Thyroid gland (tissue), 4 donors: ENCODE measurements around the gene CLEC11A. TPM values are rescaled to one million over a fixed set of nuclear protein-coding genes. Genes with fewer than 3 reads are reported as not detected.
"Not testable (repeated sequence)": the region's sequence is repeated elsewhere in the genome, so short reads cannot be mapped to it uniquely, and the experiment has no call there.

Experiments
- DNase-seq, 2 donors: peaks; one replicate each; pipeline ENCODE4 v3.0.0-alpha.2; 2019
- H3K27ac ChIP-seq, 3 donors: fragments of 200-600 bp; sonication (generic); 1 replicate in 2 of 3; 2 replicates in 1 of 3; pipeline ENCODE4 v1.5.1; 2016 to 2019; ENCODE audit warnings: mild to moderate bottlenecking in 1 of 3, moderate library complexity in 1 of 3
- H3K27me3 ChIP-seq: fragments of 200-600 bp; sonication (generic); one replicate; pipeline ENCODE4 v1.5.1; 2019
- H3K36me3 ChIP-seq, 2 donors: fragments of 200-600 bp; sonication (generic); one replicate each; pipeline ENCODE4 v1.5.1; 2016 to 2019
- H3K4me1 ChIP-seq, 2 donors: fragments of 200-600 bp; sonication (generic); one replicate each; pipeline ENCODE4 v1.5.1; 2017 to 2019
- H3K4me3 ChIP-seq, 3 donors: fragments of 200-600 bp; sonication (generic); replicated peaks in 1 of 3; 1 replicate in 2 of 3; 2 replicates in 1 of 3; pipeline ENCODE4 v1.5.1; 2016; ENCODE audit warnings: mild to moderate bottlenecking in 1 of 3
- H3K9me3 ChIP-seq: fragments of 200-600 bp; sonication (generic); one replicate; pipeline ENCODE4 v1.5.1; 2017
- POLR2A ChIP-seq, 2 donors: fragments of 450-650 bp; IDR thresholded peaks; one replicate each; pipeline ENCODE4 v1.6.1; 2017; ENCODE audit warnings: antibody characterized with exemption in 2 of 2, mild to moderate bottlenecking in 2 of 2, moderate library complexity in 1 of 2
- WGBS, 2 donors: methylation state at CpG; one replicate each; pipeline ENCODE4 v1.1.5; 2017; 5-methylcytosine and 5-hydroxymethylcytosine counted together
- intact Hi-C: fragments of 100-400 bp; cut with DNase I; formaldehyde crosslinking; loops from one replicate; pipeline ENCODE4 v1.15.1; 2023
- total RNA-seq, 4 donors: library from RNA; depleted of rRNA; stranded (reverse); fragments of >200 nt; gene quantifications; one replicate each; pipeline ENCODE4 v1.2.3, GENCODE V29; 2016
- TF ChIP-seq, protein P1 (sequence below), 6 experiments: fragments of 200-600 bp in 3 of 6; fragments of 450-650 bp in 3 of 6; sonication (generic) in 3 of 6; IDR thresholded peaks; one replicate each; pipeline ENCODE4 v1.5.1; 2016 to 2019; ENCODE audit warnings: antibody characterized with exemption in 6 of 6, mild to moderate bottlenecking in 2 of 6, inconsistent platforms in 1 of 6, moderate library complexity in 1 of 6

Gene CLEC11A
- total RNA-seq, 4 donors from 2014 or later: 5.0 to 16.0 (median 8.9) TPM

- no peak for DNase-seq
- no peak overlapping the region for H3K27ac ChIP-seq
- no peaks in the 10 kb centered on the region for H3K27me3 ChIP-seq
- H3K4me3 ChIP-seq: no peak overlapping the region
- no peak for TF ChIP-seq POLR2A (IDR thresholded peaks at IDR 0.05)
- TF ChIP-seq, protein P1, sequence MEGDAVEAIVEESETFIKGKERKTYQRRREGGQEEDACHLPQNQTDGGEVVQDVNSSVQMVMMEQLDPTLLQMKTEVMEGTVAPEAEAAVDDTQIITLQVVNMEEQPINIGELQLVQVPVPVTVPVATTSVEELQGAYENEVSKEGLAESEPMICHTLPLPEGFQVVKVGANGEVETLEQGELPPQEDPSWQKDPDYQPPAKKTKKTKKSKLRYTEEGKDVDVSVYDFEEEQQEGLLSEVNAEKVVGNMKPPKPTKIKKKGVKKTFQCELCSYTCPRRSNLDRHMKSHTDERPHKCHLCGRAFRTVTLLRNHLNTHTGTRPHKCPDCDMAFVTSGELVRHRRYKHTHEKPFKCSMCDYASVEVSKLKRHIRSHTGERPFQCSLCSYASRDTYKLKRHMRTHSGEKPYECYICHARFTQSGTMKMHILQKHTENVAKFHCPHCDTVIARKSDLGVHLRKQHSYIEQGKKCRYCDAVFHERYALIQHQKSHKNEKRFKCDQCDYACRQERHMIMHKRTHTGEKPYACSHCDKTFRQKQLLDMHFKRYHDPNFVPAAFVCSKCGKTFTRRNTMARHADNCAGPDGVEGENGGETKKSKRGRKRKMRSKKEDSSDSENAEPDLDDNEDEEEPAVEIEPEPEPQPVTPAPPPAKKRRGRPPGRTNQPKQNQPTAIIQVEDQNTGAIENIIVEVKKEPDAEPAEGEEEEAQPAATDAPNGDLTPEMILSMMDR (IDR thresholded peaks at IDR 0.05): no peak
- H3K36me3 ChIP-seq: no peaks in the 10 kb centered on the region
- 78 to 84% methylated on average over 7 to 13 of the region's 13 CpGs for WGBS, 2 donors
- no peaks in the 10 kb centered on the region for H3K4me1 ChIP-seq
- no peaks in the 10 kb centered on the region for H3K9me3 ChIP-seq
- intact Hi-C loops: no loop called here
Observed at GRCh38 chr19:50770888-50771287, 47.7 kb downstream of the CLEC11A start.

GRCh38 chr19:50772476-50772875 is 49.3 kb downstream of the CLEC11A start:
- no peaks in the 10 kb centered on the region for H3K36me3 ChIP-seq
- TF ChIP-seq, protein P1 (IDR thresholded peaks at IDR 0.05): no peak
- no peak for TF ChIP-seq POLR2A (IDR thresholded peaks at IDR 0.05)
- no peak overlapping the region for H3K27ac ChIP-seq
- H3K4me3 ChIP-seq: no peak overlapping the region
- no peaks in the 10 kb centered on the region for H3K27me3 ChIP-seq
- 46 to 69% methylated on average over 2 of the region's 2 CpGs for WGBS, 2 donors
- intact Hi-C loops: no loop called here
- H3K9me3 ChIP-seq: no peaks in the 10 kb centered on the region
- H3K4me1 ChIP-seq: no peaks in the 10 kb centered on the region
- no peak for DNase-seq

GRCh38 chr19:50772912-50773311 is 49.7 kb downstream of the CLEC11A start:
- H3K4me1 ChIP-seq, H3K27me3 ChIP-seq, DNase-seq, H3K36me3 ChIP-seq, H3K27ac ChIP-seq, H3K9me3 ChIP-seq, intact Hi-C loops, H3K4me3 ChIP-seq: not testable (repeated sequence)
- 85 to 90% methylated on average over 3 of the region's 3 CpGs for WGBS, 2 donors

DNA sequence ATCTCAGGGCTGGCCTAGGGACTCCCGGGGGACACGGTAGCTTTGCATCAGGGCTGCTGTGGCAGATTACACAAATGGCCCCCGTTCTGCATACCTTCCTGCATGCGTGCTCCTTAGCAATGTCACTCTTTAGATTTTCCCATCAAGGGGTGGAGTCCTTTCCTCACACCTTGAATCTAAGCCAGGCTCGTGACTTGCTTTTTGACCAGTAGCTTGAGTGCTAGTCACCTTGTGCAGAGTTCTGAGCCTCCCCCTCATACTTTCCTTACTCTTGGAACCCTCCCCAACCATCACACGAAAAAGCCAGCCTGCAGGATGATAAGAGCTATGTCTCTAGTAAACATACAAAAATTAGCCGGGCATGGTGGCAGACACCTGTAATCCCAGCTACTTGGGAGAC is 50.3 kb downstream of the CLEC11A start:
- H3K4me1 ChIP-seq, DNase-seq, H3K4me3 ChIP-seq, H3K27ac ChIP-seq, H3K27me3 ChIP-seq, H3K36me3 ChIP-seq, H3K9me3 ChIP-seq, intact Hi-C loops: not testable (repeated sequence)
- 66 to 83% methylated on average over 7 of the region's 7 CpGs for WGBS, 2 donors

Other genes starting within 250 kb of the CLEC11A start
- gene EMC10, start 246.9 kb upstream of the CLEC11A start, total RNA-seq: 100 to 1,000 TPM; 139 to 250 (median 214) TPM
- 1 to 10 TPM; 1.4 to 8.1 (median 5.0) TPM for gene GARIN5A, start 246.5 kb upstream of the CLEC11A start, total RNA-seq
- gene JOSD2, start 212.2 kb upstream of the CLEC11A start, total RNA-seq: 10 to 100 TPM; 23.9 to 49.5 (median 41.3) TPM
- not detected for gene ASPDH, start 209.5 kb upstream of the CLEC11A start, total RNA-seq
- gene LRRC4B, start 154.9 kb upstream of the CLEC11A start, total RNA-seq: 1 to 10 TPM in 3 of 4 donors, under 1 TPM in 1; 0.59 to 3.0 (median 1.6) TPM
- 1 to 10 TPM in 2 of 4 donors, under 1 TPM in 1, not detected in 1; 0.67 to 1.4 (median 1.3) TPM for gene SYT3, start 83.5 kb upstream of the CLEC11A start, total RNA-seq
- gene C19orf81, start 73.9 kb upstream of the CLEC11A start, total RNA-seq: 1 to 10 TPM in 1 of 4 donors, not detected in 3; 1.7 TPM
- under 1 TPM in 2 of 4 donors, not detected in 2; 0.10 to 0.45 TPM for gene SHANK1, start 3.6 kb upstream of the CLEC11A start, total RNA-seq
- not detected for gene GPR32, start 47.1 kb downstream of the CLEC11A start, total RNA-seq
- not detected for gene ACP4, start 67.1 kb downstream of the CLEC11A start, total RNA-seq
- 1 to 10 TPM in 2 of 4 donors, under 1 TPM in 1, not detected in 1; 0.67 to 6.6 (median 6.1) TPM for gene KLK1, start 100.4 kb downstream of the CLEC11A start, total RNA-seq
- gene KLK15, start 110.2 kb downstream of the CLEC11A start, total RNA-seq: 1 to 10 TPM in 2 of 4 donors, under 1 TPM in 1, not detected in 1; 0.81 to 2.8 (median 1.8) TPM
- gene KLK3, start 131.6 kb downstream of the CLEC11A start, total RNA-seq: 1 to 10 TPM in 1 of 4 donors, under 1 TPM in 1, not detected in 2; 0.54 to 1.3 TPM
- 10 to 100 TPM in 1 of 4 donors, 1 to 10 TPM in 3; 2.8 to 11.0 (median 5.0) TPM for gene KLK2, start 150.1 kb downstream of the CLEC11A start, total RNA-seq
- gene KLK4, start 188.0 kb downstream of the CLEC11A start, total RNA-seq: 1 to 10 TPM in 3 of 4 donors, not detected in 1; 1.1 to 3.1 (median 1.9) TPM
- under 1 TPM in 1 of 4 donors, not detected in 3; 0.44 TPM for gene KLK5, start 229.7 kb downstream of the CLEC11A start, total RNA-seq
- not detected for gene KLK6, start 246.2 kb downstream of the CLEC11A start, total RNA-seq